Hepatocyte (in vitro differentiated cells): Measurements from ENCODE around the gene LRRC3B.

Source experiments
- EZH2 ChIP-seq: fragments of 200-600 bp; sonication (generic); IDR thresholded peaks from 2 replicates; pipeline ENCODE4 v1.6.1; 2016; ENCODE audit warnings: antibody characterized with exemption, mild to moderate bottlenecking, borderline replicate concordance
- EZH2phosphoT487 ChIP-seq: fragments of 200-600 bp; sonication (generic); IDR thresholded peaks from one replicate; pipeline ENCODE4 v1.6.1; 2018; ENCODE audit warnings: antibody characterized with exemption, mild to moderate bottlenecking, low read depth, moderate library complexity; ENCODE audit not compliant: unreplicated experiment, severe bottlenecking
- TF ChIP-seq, protein P1 (sequence below): fragments of 200-600 bp; sonication (generic); IDR thresholded peaks from 2 replicates; pipeline ENCODE4 v1.5.1; 2016; ENCODE audit warnings: antibody characterized with exemption, mild to moderate bottlenecking; ENCODE audit not compliant: poor library complexity

- TF ChIP-seq EZH2 (no peak), EZH2phosphoT487 (no peak)
- TF ChIP-seq, protein P1, sequence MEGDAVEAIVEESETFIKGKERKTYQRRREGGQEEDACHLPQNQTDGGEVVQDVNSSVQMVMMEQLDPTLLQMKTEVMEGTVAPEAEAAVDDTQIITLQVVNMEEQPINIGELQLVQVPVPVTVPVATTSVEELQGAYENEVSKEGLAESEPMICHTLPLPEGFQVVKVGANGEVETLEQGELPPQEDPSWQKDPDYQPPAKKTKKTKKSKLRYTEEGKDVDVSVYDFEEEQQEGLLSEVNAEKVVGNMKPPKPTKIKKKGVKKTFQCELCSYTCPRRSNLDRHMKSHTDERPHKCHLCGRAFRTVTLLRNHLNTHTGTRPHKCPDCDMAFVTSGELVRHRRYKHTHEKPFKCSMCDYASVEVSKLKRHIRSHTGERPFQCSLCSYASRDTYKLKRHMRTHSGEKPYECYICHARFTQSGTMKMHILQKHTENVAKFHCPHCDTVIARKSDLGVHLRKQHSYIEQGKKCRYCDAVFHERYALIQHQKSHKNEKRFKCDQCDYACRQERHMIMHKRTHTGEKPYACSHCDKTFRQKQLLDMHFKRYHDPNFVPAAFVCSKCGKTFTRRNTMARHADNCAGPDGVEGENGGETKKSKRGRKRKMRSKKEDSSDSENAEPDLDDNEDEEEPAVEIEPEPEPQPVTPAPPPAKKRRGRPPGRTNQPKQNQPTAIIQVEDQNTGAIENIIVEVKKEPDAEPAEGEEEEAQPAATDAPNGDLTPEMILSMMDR = no peak
Measured at GRCh38 chr3:26652164-26652563, 29.6 kb downstream of the LRRC3B start.
